Heart left ventricle (tissue), 16 donors: Measurements from ENCODE around the gene TNS3. TPM values are rescaled to one million over a fixed set of nuclear protein-coding genes. Genes with fewer than 3 reads are reported as not detected.
"Not testable (repeated sequence)": the region's sequence is repeated elsewhere in the genome, so short reads cannot be mapped to it uniquely, and the experiment has no call there.

Experiments used
- ATAC-seq, 4 donors: fragments of 200-7000 bp; cut with Tn5 transposase; one replicate each; pipeline ENCODE4 v1.9.1; 2020 to 2022; ENCODE audit warnings: moderate library complexity in 4 of 4, mild to moderate bottlenecking in 3 of 4, moderate number of reproducible peaks in 1 of 4
- DNase-seq, 5 donors: peaks; one replicate each; pipeline ENCODE4 v3.0.0-alpha.2; 2020
- H3K27ac ChIP-seq, 12 donors: fragments of 200-600 bp; sonication (generic) in 4 of 12; one replicate each; pipeline versions ENCODE4 v1.5.0 to v1.8.0; 2016 to 2022; ENCODE audit warnings: mild to moderate bottlenecking in 2 of 12
- H3K27me3 ChIP-seq, 9 donors: fragments of 200-600 bp; sonication (generic) in 2 of 9; one replicate each; pipeline versions ENCODE4 v1.5.1 to v1.8.0; 2016 to 2022; ENCODE audit warnings: mild to moderate bottlenecking in 3 of 9
- H3K36me3 ChIP-seq, 9 donors: fragments of 200-600 bp; sonication (generic) in 2 of 9; one replicate each; pipeline versions ENCODE4 v1.5.0 to v1.8.0; 2018 to 2022; ENCODE audit warnings: mild to moderate bottlenecking in 2 of 9
- H3K4me1 ChIP-seq, 12 donors: fragments of 200-600 bp; sonication (generic) in 4 of 12; one replicate each; pipeline versions ENCODE4 v1.5.0 to v1.8.0; 2016 to 2022; ENCODE audit warnings: mild to moderate bottlenecking in 3 of 12
- H3K4me3 ChIP-seq, 12 donors: fragments of 200-600 bp; sonication (generic) in 4 of 12; one replicate each; pipeline versions ENCODE4 v1.5.0 to v1.8.0; 2017 to 2022; ENCODE audit warnings: mild to moderate bottlenecking in 9 of 12, moderate library complexity in 4 of 12
- H3K9me3 ChIP-seq, 12 donors: fragments of 200-600 bp; sonication (generic) in 4 of 12; one replicate each; pipeline versions ENCODE4 v1.5.0 to v1.8.0; 2016 to 2022; ENCODE audit warnings: mild to moderate bottlenecking in 1 of 12
- POLR2A ChIP-seq, 2 donors: fragments of 450-650 bp; IDR thresholded peaks; one replicate each; pipeline ENCODE4 v1.6.1; 2017; ENCODE audit warnings: antibody characterized with exemption in 2 of 2, mild to moderate bottlenecking in 2 of 2, moderate library complexity in 2 of 2
- WGBS, 4 donors: extraction: QIAGEN DNeasy Blood & Tissue Kit in 2 of 4; methylation state at CpG; one replicate each; pipeline versions ENCODE4 v1.1.5 to v1.1.7; 2013 to 2018; 5-methylcytosine and 5-hydroxymethylcytosine counted together
- intact Hi-C, 10 donors: fragments of 100-400 bp; cut with DNase I; formaldehyde crosslinking; loops; one replicate each; pipeline versions ENCODE4 v1.11.1 to v1.14.2; 2022
- polyA plus RNA-seq, 2 donors: library from polyadenylated mRNA; stranded (reverse); fragments of 200-250 nt; gene quantifications; one replicate each; pipeline ENCODE4 v1.2.3, GENCODE V29; 2013
- total RNA-seq, 9 donors: library from RNA; depleted of rRNA in 2 of 9; stranded (reverse); fragments of >200 nt in 2 of 9; fragmentation: NEBNext Ultra II Directional in 3 of 9; extraction: Animal tissue kit (Norgen Biotek cat#: 25700) in 3 of 9; gene quantifications; one replicate each; pipeline versions ENCODE4 v1.1.0 to v1.2.4, GENCODE V29; 2016 to 2023
- TF ChIP-seq, protein P1 (sequence below), 12 donors: fragments of 200-600 bp; sonication (generic) in 4 of 12; IDR thresholded peaks; one replicate each; pipeline versions ENCODE4 v1.5.0 to v1.8.0; 2018 to 2022; ENCODE audit warnings: antibody characterized with exemption in 12 of 12, mild to moderate bottlenecking in 5 of 12
- donor health status: ischemic (EF 13 %, LVEDD 7.1; RV severe dilation, severe dysfunction).
- donor health status: healthy with polysubstance abuse.
- donor health status: DM: no; HTN: yes; CAD: no.
- donor health status: DM: no; HTN: no; CAD: no.
- donor health status: ischemic (EF 25% LVEDD 6.9; RV normal size, moderate dysfunction).
- donor health status: ischemic (EF 25% LVEDD 5.7; RV mildly dilated, moderate dysfunction).
- donor health status: healthy.
- donor health status: DM: yes; HTN: yes; CAD: no.
- donor health status: ischemic (EF 35%, LVEDD 5.7; RV mildly dilated, moderate dysfunction).
- donor health status: nonischemic (EF 11% LVEDD 7.7; RV severe dilation, severe dysfunction).
- donor health status: DM: yes; HTN: yes; CAD: no.
- donor health status: PGD.
- donor health status: ischemic (EF 29% LVEDD 5.4; RV normal size, mild dysfunction).
- donor health status: nonischemic (EF 23%, LVEDD 6.1; RV moderate dilation, normal function).

The TNS3 gene
- total and polyA plus RNA-seq, 11 donors: 10.1 to 116 (median 32.7) TPM

DNA sequence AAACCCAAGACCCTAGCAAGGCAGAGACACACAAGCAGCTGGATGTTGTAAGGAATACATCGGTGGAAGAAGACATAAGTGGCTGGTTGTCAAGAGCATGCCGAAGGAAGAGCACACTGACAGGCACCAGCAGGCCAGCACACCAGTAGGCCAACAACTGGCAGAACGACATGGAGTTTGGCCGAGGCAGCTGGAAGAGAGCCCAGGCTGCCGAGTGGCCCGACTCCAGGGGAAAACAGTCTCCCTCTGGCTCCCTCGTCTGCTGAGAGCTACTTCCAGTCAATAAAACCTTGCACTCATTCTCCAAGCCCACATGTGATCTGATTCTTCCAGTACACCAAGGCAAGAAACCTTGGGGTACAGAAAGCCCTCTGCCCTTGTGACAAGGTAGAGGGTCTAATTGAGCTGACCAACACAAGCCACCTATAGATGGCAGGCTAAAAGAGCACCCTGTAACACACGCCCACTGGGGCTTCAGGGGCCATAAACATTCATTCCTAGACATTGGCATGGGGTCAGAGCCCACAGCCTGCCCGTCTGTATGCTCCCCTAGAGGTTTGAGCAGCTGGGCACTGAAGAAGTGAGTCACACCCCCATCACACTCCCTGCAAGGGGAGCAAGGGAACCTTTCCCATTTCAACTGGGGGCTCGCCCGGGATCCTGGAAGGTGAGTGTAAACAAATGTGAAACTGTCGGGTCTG is 14.7 kb upstream of the TNS3 start:
- peaks cover 0 to 25% (median 16%) of the 10 kb centered on the region in 12 donors for H3K9me3 ChIP-seq
- no peak overlapping the region for H3K27ac ChIP-seq
- ATAC-seq: peak; percentile 57 to 80 (median 74)
- H3K4me3 ChIP-seq: no peak overlapping the region
- intact Hi-C loops: no loop called here
- H3K27me3 ChIP-seq: no peaks in the 10 kb centered on the region
- peaks cover 0 to 18% (median 4%) of the 10 kb centered on the region in 12 donors for H3K4me1 ChIP-seq
- 63 to 78% (median 70%) methylated on average over 11 to 12 of the region's 12 CpGs for WGBS, 4 donors
- DNase-seq: peak in 1 of 5 donors; percentile 62
- TF ChIP-seq, protein P1, sequence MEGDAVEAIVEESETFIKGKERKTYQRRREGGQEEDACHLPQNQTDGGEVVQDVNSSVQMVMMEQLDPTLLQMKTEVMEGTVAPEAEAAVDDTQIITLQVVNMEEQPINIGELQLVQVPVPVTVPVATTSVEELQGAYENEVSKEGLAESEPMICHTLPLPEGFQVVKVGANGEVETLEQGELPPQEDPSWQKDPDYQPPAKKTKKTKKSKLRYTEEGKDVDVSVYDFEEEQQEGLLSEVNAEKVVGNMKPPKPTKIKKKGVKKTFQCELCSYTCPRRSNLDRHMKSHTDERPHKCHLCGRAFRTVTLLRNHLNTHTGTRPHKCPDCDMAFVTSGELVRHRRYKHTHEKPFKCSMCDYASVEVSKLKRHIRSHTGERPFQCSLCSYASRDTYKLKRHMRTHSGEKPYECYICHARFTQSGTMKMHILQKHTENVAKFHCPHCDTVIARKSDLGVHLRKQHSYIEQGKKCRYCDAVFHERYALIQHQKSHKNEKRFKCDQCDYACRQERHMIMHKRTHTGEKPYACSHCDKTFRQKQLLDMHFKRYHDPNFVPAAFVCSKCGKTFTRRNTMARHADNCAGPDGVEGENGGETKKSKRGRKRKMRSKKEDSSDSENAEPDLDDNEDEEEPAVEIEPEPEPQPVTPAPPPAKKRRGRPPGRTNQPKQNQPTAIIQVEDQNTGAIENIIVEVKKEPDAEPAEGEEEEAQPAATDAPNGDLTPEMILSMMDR (IDR thresholded peaks at IDR 0.05): no peak
- no peak for TF ChIP-seq POLR2A (IDR thresholded peaks at IDR 0.05)
- H3K36me3 ChIP-seq: no peaks in the 10 kb centered on the region

DNA sequence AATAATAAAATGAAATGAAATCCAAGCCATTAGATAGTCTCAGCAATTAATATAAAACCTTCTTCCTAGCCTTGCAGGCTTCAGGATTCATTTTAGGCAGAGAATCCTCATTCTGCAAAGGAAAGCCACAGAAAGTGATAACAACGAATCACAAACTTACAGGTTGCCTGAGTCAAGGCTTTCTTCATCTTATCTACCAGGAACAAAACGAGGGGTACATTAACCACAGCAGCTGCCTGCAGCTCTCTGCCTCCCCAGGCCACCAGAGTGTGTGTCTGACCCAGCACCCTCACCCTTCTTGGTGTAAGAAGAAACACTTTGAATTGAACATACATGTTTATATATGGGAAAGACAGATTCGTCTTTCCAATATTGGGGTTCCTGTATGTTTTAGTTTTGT is 12.5 kb upstream of the TNS3 start:
- peak in 1 of 5 donors; percentile 0 for DNase-seq
- no peak overlapping the region for H3K4me3 ChIP-seq
- WGBS, 4 donors: 59 to 70% (median 65%) methylated on average over 3 of the region's 3 CpGs
- no peak for ATAC-seq
- no peak overlapping the region for H3K27ac ChIP-seq
- no peak for TF ChIP-seq POLR2A (IDR thresholded peaks at IDR 0.05)
- H3K9me3 ChIP-seq: peaks cover 0 to 25% (median 16%) of the 10 kb centered on the region in 12 donors
- intact Hi-C loops: loop anchor here in 1 of 10 donors (5.0 kb wide), 1 partner anchor 53 kb away; no protein-coding TSS in a partner anchor
- no peaks in the 10 kb centered on the region for H3K4me1 ChIP-seq
- H3K27me3 ChIP-seq: no peaks in the 10 kb centered on the region
- no peaks in the 10 kb centered on the region for H3K36me3 ChIP-seq

DNA sequence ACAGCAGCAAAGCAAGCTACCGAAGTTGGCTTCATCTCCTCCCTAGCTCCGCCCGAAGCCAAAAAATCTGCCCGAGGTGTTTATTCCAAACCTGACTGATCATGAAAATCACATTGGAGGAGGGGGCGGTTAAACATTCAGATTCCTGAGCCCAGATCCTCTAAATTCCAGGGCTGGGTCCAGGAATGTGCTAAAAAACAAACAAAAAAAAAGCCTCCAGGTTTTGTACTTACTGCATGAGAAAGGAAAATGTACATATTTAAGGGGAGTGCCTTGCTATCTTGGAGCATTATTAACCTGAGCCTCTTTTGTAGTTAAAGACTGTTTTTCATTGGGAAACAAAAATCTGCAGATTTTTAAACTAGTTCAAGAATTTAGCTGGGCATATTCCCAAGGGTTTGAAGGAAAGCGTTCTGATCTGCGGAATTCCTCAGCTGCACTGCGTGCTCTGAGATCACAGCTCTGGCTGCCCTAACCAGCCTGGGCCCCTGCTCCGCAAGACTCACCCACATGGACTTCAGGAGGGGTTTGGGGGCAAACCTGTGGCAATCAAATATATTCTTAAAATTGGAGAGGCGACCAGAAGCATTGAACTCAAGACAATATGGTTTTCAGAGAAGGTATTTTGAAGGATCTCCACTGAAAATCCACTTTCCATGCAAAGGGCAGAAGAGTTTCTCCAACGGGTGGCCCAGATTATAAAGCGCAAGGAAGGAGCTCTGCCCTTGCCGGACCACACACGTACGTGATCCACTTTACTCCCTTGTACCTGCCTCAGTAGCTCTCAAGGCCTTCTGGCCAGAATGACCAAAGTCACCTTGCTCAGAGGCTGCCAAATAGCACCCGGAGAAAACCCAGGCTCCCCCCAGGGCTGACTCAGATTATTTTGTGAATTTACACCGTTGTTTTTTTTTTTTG is 10.0 kb upstream of the TNS3 start:
- Histone ChIP-seq H3K27me3 (no peaks in the 10 kb centered on the region), H3K4me3 (no peak overlapping the region), H3K27ac (no peak overlapping the region), H3K36me3 (no peaks in the 10 kb centered on the region), H3K4me1 (peaks cover 0 to 9% (median 0%) of the 10 kb centered on the region in 12 donors), H3K9me3 (peaks cover 0 to 15% (median 7%) of the 10 kb centered on the region in 12 donors)
- intact Hi-C loops: loop anchor here in 1 of 10 donors (5.0 kb wide), 1 partner anchor 55 kb away; no protein-coding TSS in a partner anchor
- 79 to 82% (median 80%) methylated on average over 17 of the region's 17 CpGs for WGBS, 4 donors
- TF ChIP-seq, protein P1 (IDR thresholded peaks at IDR 0.05): no peak
- TF ChIP-seq POLR2A (IDR thresholded peaks at IDR 0.05): no peak
- DNase-seq: peak in 1 of 5 donors; percentile 17
- no peak for ATAC-seq

DNA sequence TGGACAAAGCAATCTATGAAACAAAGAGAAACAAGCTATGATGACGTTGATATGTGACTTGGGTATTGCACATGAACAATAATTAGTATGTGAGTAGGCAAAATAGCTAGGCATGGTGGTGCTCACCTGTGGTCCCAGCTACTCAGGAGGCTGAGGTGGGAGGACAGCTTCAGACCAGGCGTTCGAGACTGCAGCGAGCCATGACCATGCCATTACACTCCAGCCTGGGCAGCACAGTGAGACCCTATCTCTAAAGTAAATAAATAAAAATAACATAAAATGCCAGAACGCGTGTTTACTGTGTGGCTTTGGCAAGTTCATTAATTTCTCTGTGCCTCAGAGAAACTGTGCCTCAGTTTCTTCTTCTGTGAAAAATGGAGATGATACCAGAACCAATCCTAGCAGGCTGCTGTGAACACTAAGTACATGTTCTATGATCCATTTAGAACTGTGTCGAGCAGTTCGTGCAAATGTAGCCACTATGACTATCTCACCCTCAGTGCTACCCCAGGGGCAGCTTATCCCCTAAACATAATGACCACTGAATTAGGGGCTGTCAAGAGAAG is 9.3 kb upstream of the TNS3 start:
- H3K27ac ChIP-seq: no peak overlapping the region

DNA sequence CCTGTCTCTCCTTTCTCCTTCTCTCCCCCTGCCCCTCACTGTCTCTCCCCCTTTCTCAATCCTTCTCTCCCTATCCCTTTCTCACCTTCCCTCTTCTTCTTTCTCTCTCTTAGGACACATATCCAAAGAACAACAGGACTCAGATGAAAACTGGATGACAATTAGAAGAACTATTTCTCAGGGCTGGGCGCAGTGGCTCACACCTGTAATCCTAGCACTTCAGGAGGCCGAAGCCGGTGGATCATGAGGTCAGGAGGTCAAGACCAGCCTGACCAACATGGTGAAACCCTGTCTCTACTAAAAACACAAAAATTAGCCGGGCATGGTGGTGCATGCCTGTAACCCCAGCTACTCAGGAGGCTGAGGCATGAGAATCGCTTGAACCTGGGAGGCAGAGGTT is 8.3 kb upstream of the TNS3 start:
- not testable (repeated sequence) for H3K9me3 ChIP-seq, H3K36me3 ChIP-seq, ATAC-seq, H3K27ac ChIP-seq, H3K4me3 ChIP-seq, DNase-seq, H3K27me3 ChIP-seq
- intact Hi-C loops: loop anchor here in 1 of 10 donors (5.0 kb wide), 1 partner anchor 57 kb away; no protein-coding TSS in a partner anchor
- H3K4me1 ChIP-seq: peaks cover 0 to 18% (median 0%) of the 10 kb centered on the region in 12 donors
- WGBS, 4 donors: 96 to 98% (median 97%) methylated on average over 5 of the region's 5 CpGs

More for the DNA sequence above, 9.3 kb upstream of the TNS3 start:
- H3K9me3 ChIP-seq: peaks cover 0 to 8% (median 0%) of the 10 kb centered on the region in 12 donors
- intact Hi-C loops: loop anchor here in 1 of 10 donors (5.0 kb wide), 1 partner anchor 56 kb away; no protein-coding TSS in a partner anchor
- no peaks in the 10 kb centered on the region for H3K27me3 ChIP-seq
- peaks cover 0 to 15% (median 0%) of the 10 kb centered on the region in 12 donors for H3K4me1 ChIP-seq
- H3K36me3 ChIP-seq: no peaks in the 10 kb centered on the region
- no peak overlapping the region for H3K4me3 ChIP-seq
- 90 to 96% (median 94%) methylated on average over 8 of the region's 8 CpGs for WGBS, 4 donors
- TF ChIP-seq POLR2A (IDR thresholded peaks at IDR 0.05): no peak
- TF ChIP-seq, protein P1 (IDR thresholded peaks at IDR 0.05): no peak
- ATAC-seq (no peak), DNase-seq (peak in 1 of 5 donors; percentile 7)
